Trophoblast cell (in vitro differentiated cells and primary cell): ENCODE data around the gene PC.

ENCODE experiments used
- DNase-seq, 2 donors: peaks; one replicate each; pipeline ENCODE4 v3.0.0-alpha.2; 2016
- H2AFZ ChIP-seq: 2 replicates; pipeline ENCODE4 v1.6.1; 2013; ENCODE audit warnings: low read length, moderate library complexity, mild to moderate bottlenecking; ENCODE audit not compliant: insufficient read depth, poor library complexity
- H2AK5ac ChIP-seq: 2 replicates; pipeline ENCODE4 v1.6.1; 2013; ENCODE audit warnings: mild to moderate bottlenecking, low read length
- H2BK120ac ChIP-seq: 2 replicates; pipeline ENCODE4 v1.6.1; 2013; ENCODE audit warnings: low read length, mild to moderate bottlenecking, moderate library complexity; ENCODE audit not compliant: insufficient read depth, poor library complexity
- H2BK12ac ChIP-seq: 2 replicates; pipeline ENCODE4 v1.6.1; 2013; ENCODE audit warnings: mild to moderate bottlenecking, low read length, moderate library complexity
- H2BK5ac ChIP-seq: 2 replicates; pipeline ENCODE4 v1.6.1; 2013; ENCODE audit warnings: low read length, low read depth, moderate library complexity, mild to moderate bottlenecking; ENCODE audit not compliant: poor library complexity
- H3K14ac ChIP-seq: 2 replicates; pipeline ENCODE4 v1.6.1; 2013; ENCODE audit warnings: mild to moderate bottlenecking, low read length
- H3K18ac ChIP-seq: 2 replicates; pipeline ENCODE4 v1.6.1; 2013; ENCODE audit warnings: mild to moderate bottlenecking, low read length
- H3K23ac ChIP-seq: 2 replicates; pipeline ENCODE4 v1.6.1; 2013; ENCODE audit warnings: low read length
- H3K27ac ChIP-seq: 2 replicates; pipeline ENCODE4 v1.5.1; 2013; ENCODE audit warnings: low read depth, mild to moderate bottlenecking, inconsistent platforms, low read length, moderate library complexity
- H3K27me3 ChIP-seq: 2 replicates; pipeline ENCODE4 v1.6.1; 2013; ENCODE audit warnings: inconsistent platforms, mild to moderate bottlenecking, low read length, moderate library complexity; ENCODE audit not compliant: insufficient read depth
- H3K36me3 ChIP-seq, 2 experiments: 1 replicate in 1 of 2; 2 replicates in 1 of 2; pipeline ENCODE4 v1.6.1; 2013; ENCODE audit warnings: low read length in 2 of 2, mild to moderate bottlenecking in 2 of 2, moderate library complexity in 1 of 2; ENCODE audit not compliant: insufficient read depth in 2 of 2, control insufficient read depth in 1 of 2
- H3K4ac ChIP-seq: 2 replicates; pipeline ENCODE4 v1.6.1; 2013; ENCODE audit warnings: low read depth, mild to moderate bottlenecking, low read length, moderate library complexity
- H3K4me1 ChIP-seq, 2 experiments: 1 replicate in 1 of 2; 2 replicates in 1 of 2; pipeline ENCODE4 v1.6.1; 2013; ENCODE audit warnings: low read length in 2 of 2, mild to moderate bottlenecking in 2 of 2, moderate library complexity in 1 of 2; ENCODE audit not compliant: insufficient read depth in 2 of 2, control insufficient read depth in 1 of 2
- H3K4me2 ChIP-seq: 2 replicates; pipeline ENCODE4 v1.6.1; 2013; ENCODE audit warnings: inconsistent platforms, mild to moderate bottlenecking, low read length, moderate library complexity
- H3K4me3 ChIP-seq: 2 replicates; pipeline ENCODE4 v1.5.1; 2013; ENCODE audit warnings: mild to moderate bottlenecking, low read depth, low read length, inconsistent platforms
- H3K79me1 ChIP-seq: one replicate; pipeline ENCODE4 v1.6.1; 2013; ENCODE audit warnings: low read length
- H3K79me2 ChIP-seq: 2 replicates; pipeline ENCODE4 v1.6.1; 2013; ENCODE audit warnings: low read length, mild to moderate bottlenecking; ENCODE audit not compliant: control insufficient read depth, insufficient read depth, poor library complexity
- H3K9ac ChIP-seq: 2 replicates; pipeline ENCODE4 v1.6.1; 2013; ENCODE audit warnings: mild to moderate bottlenecking, low read length
- H3K9me3 ChIP-seq: 2 replicates; pipeline ENCODE4 v1.6.1; 2013; ENCODE audit warnings: low read depth, mild to moderate bottlenecking, control low read depth, inconsistent platforms, low read length; ENCODE audit not compliant: insufficient read depth
- H4K12ac ChIP-seq: 2 replicates; pipeline ENCODE4 v1.6.1; 2013; ENCODE audit warnings: low read depth, mild to moderate bottlenecking, low read length, moderate library complexity
- H4K8ac ChIP-seq: 2 replicates; pipeline ENCODE4 v1.6.1; 2013; ENCODE audit warnings: low read depth, mild to moderate bottlenecking, low read length, moderate library complexity
- H4K91ac ChIP-seq: one replicate; pipeline ENCODE4 v1.6.1; 2013; ENCODE audit warnings: low read depth, mild to moderate bottlenecking, low read length, moderate library complexity
- WGBS: extraction: QIAGEN DNeasy Blood & Tissue Kit; methylation state at CpG from one replicate; pipeline ENCODE4 v1.1.7; 2013; ENCODE audit warnings: missing lambda C conversion rate; ENCODE audit not compliant: insufficient read length, insufficient coverage; ENCODE audit errors: extremely low coverage; 5-methylcytosine and 5-hydroxymethylcytosine counted together

Gene PC

DNA sequence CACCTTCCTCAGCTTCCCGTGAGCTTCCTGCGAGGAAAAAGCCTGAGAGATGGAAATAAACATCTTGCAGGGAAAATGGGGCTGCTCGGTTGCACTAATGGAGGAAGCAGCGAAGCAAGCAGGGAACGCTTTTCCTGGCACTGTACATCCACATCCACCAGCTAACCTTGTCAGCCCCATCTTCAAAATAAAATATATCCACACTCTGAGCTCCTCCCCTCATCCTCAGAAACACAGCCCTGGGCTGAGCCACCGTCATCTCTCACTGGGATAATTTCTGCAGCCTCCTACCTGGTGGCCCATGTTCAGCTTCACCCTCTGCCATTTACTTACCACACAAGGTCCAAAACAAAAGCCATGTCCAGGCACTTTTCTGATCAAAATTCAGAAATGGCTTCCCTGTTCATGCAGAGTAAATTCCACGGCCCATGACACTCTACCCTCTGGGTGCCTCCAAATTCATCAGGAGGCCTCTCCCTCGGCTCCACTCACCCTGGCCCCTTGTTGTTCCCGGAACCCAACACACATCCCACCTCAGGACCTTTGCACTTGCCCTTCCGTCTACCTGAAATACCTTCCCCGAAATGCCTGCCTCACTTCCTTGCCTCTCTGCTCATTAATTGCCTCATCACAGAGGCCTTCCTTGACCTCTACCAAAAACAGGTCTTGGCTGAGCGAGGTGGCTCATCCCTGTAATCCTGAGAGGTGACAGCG is 29.9 kb upstream of the PC start:
- Histone ChIP-seq H3K9me3 (no peaks in the 10 kb centered on the region), H3K23ac (no peak overlapping the region), H3K4me3 (no peak overlapping the region), H3K14ac (no peak overlapping the region), H2AK5ac (no peak overlapping the region), H2BK120ac (no peak overlapping the region), H3K18ac (no peak overlapping the region), H3K4me2 (no peak overlapping the region), H3K79me2 (no peaks in the 10 kb centered on the region), H3K27me3 (no peaks in the 10 kb centered on the region), H3K79me1 (no peaks in the 10 kb centered on the region), H4K12ac (no peak overlapping the region), H2BK5ac (no peak overlapping the region), H3K27ac (no peak overlapping the region), H4K8ac (no peak overlapping the region), H3K36me3 (no peaks in the 10 kb centered on the region), H3K4ac (no peak overlapping the region), H3K4me1 (no peaks in the 10 kb centered on the region), H4K91ac (no peak overlapping the region), H2BK12ac (no peak overlapping the region), H2AFZ (no peak overlapping the region), H3K9ac (no peak overlapping the region)
- no CpG with 5 or more reads among the region's 13 CpGs for WGBS
- no peak for DNase-seq

DNA sequence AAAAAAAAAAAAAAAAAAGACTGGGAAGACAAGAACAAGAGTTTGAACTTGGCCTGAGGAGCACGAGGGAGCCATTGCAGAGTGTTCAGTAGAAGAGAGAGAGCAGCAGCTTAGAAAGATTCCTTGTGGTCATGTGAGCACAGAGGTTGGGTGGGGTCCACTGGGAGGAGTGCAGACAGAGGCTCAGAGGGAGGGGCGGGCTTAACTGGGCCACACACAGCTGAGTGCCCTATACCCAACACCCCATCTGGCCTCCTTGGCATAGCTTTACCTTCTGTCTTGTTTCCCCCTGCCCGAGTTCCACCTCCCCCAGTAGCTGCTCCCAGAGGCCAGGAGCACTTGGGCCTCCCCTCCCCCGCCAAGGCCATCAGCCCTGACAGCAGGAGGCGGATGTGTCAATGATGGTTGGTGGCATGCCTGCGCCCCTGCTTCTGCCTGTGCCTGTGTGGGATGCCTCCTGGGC is 29.0 kb upstream of the PC start:
- H4K12ac ChIP-seq = no peak overlapping the region
- no peaks in the 10 kb centered on the region for H3K79me1 ChIP-seq
- H3K4me2 ChIP-seq = no peak overlapping the region
- no peak for DNase-seq
- H2BK120ac ChIP-seq = no peak overlapping the region
- no peak overlapping the region for H3K14ac ChIP-seq
- no peak overlapping the region for H3K4ac ChIP-seq
- no peak overlapping the region for H3K27ac ChIP-seq
- H3K23ac ChIP-seq = no peak overlapping the region
- WGBS = no CpG with 5 or more reads among the region's 6 CpGs
- no peak overlapping the region for H2AFZ ChIP-seq
- H3K4me3 ChIP-seq = no peak overlapping the region
- H3K79me2 ChIP-seq = no peaks in the 10 kb centered on the region
- H2AK5ac ChIP-seq = no peak overlapping the region
- H4K91ac ChIP-seq = no peak overlapping the region
- no peak overlapping the region for H4K8ac ChIP-seq
- no peak overlapping the region for H2BK5ac ChIP-seq
- H3K18ac ChIP-seq = no peak overlapping the region
- H3K9me3 ChIP-seq = no peaks in the 10 kb centered on the region
- H2BK12ac ChIP-seq = no peak overlapping the region
- H3K36me3 ChIP-seq = no peaks in the 10 kb centered on the region
- H3K9ac ChIP-seq = no peak overlapping the region
- H3K27me3 ChIP-seq = no peaks in the 10 kb centered on the region
- no peaks in the 10 kb centered on the region for H3K4me1 ChIP-seq

DNA sequence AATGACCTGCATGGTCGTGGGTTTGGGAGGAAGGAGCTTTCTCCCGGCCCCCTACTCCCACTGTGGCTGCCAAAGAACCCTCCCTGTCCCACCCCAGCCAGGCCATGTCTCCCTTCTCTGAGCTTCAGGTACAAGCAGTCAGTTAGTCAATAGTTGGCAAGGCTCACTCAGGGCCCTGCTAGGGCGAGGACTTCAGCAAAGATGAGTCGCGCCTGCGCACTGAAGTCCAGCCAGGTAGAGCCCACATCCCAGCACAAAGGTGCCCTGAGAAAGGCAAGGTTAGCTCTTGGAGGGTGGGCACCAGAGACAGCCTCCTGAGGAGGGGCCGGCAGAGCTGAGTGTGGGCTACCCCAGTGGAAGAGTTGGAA is 28.0 kb upstream of the PC start:
- H2BK120ac ChIP-seq = no peak overlapping the region
- H4K12ac ChIP-seq = no peak overlapping the region
- no peak overlapping the region for H2BK5ac ChIP-seq
- H3K14ac ChIP-seq = no peak overlapping the region
- H3K23ac ChIP-seq = no peak overlapping the region
- no peaks in the 10 kb centered on the region for H3K79me1 ChIP-seq
- H3K4me2 ChIP-seq = no peak overlapping the region
- no peak overlapping the region for H2AFZ ChIP-seq
- no peak overlapping the region for H4K8ac ChIP-seq
- H3K9me3 ChIP-seq = no peaks in the 10 kb centered on the region
- H3K4me3 ChIP-seq = no peak overlapping the region
- no peak for DNase-seq
- no peak overlapping the region for H2BK12ac ChIP-seq
- H3K4ac ChIP-seq = no peak overlapping the region
- no peaks in the 10 kb centered on the region for H3K4me1 ChIP-seq
- H3K27ac ChIP-seq = no peak overlapping the region
- H3K9ac ChIP-seq = no peak overlapping the region
- no peaks in the 10 kb centered on the region for H3K36me3 ChIP-seq
- WGBS = no CpG with 5 or more reads among the region's 7 CpGs
- no peaks in the 10 kb centered on the region for H3K27me3 ChIP-seq
- H3K79me2 ChIP-seq = no peaks in the 10 kb centered on the region
- H2AK5ac ChIP-seq = no peak overlapping the region
- H3K18ac ChIP-seq = no peak overlapping the region
- H4K91ac ChIP-seq = no peak overlapping the region

DNA sequence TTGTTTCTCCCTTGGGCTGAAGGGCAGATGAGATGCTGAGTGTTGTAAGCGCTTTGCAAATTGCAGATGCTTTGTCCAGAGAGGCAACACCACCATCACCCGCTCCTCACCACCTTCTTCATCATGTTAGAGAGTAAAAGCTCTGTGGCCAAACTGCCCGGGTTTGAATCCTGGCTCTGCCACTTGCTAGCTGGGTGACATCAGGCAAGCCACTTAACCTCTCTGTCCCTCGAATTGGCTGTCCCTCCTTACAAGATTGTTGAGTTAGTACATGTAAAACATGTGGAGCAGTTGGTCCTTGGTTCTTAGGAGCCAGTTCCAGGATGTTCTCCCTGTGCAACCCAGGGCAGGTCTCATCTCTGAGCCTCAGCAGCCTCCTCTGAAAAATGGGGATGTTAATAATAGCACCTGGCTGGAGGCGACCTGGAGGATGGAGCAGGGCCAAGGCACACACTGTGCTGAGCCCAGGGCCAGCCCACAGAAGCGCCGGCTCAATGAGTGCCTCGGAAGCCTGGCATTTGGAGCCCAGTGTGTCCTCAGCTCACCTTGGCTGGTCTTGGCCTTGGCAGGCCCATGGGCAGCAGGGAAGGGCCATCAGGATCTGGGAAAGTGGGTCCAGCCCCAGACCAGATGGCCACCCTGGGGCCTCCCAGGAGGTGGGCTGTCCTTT is 27.5 kb upstream of the PC start:
- H3K4me2 ChIP-seq = no peak overlapping the region
- H3K79me2 ChIP-seq = no peaks in the 10 kb centered on the region
- WGBS = no CpG with 5 or more reads among the region's 8 CpGs
- H3K4me3 ChIP-seq = no peak overlapping the region
- H3K14ac ChIP-seq = no peak overlapping the region
- H2BK12ac ChIP-seq = no peak overlapping the region
- no peak overlapping the region for H3K9ac ChIP-seq
- no peaks in the 10 kb centered on the region for H3K9me3 ChIP-seq
- no peak overlapping the region for H3K4ac ChIP-seq
- H3K18ac ChIP-seq = no peak overlapping the region
- DNase-seq = no peak
- no peak overlapping the region for H2AFZ ChIP-seq
- no peak overlapping the region for H4K91ac ChIP-seq
- H3K27ac ChIP-seq = no peak overlapping the region
- no peaks in the 10 kb centered on the region for H3K4me1 ChIP-seq
- H4K8ac ChIP-seq = no peak overlapping the region
- no peaks in the 10 kb centered on the region for H3K79me1 ChIP-seq
- no peak overlapping the region for H2BK5ac ChIP-seq
- H2AK5ac ChIP-seq = no peak overlapping the region
- H2BK120ac ChIP-seq = no peak overlapping the region
- H3K36me3 ChIP-seq = no peaks in the 10 kb centered on the region
- no peaks in the 10 kb centered on the region for H3K27me3 ChIP-seq
- H3K23ac ChIP-seq = no peak overlapping the region
- H4K12ac ChIP-seq = no peak overlapping the region
